HTR-8/SVneo (cell line): Measurements from ENCODE around the gene NAA38.
A peak's percentile ranks its signal among the peaks of the same experiment; 100 is the strongest.

Experiments used
- DNase-seq: peaks from one replicate; pipeline ENCODE4 v3.0.0; 2011; ENCODE audit warnings: low spot score, mixed read lengths; ENCODE audit not compliant: insufficient read length
- FAIRE-seq: peaks from 2 replicates; lab custom pipeline; 2011; peaks lifted over from hg19 to GRCh38; lab: Jason Lieb, UNC

NAA38 gene, protein sequence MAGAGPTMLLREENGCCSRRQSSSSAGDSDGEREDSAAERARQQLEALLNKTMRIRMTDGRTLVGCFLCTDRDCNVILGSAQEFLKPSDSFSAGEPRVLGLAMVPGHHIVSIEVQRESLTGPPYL

DNA sequence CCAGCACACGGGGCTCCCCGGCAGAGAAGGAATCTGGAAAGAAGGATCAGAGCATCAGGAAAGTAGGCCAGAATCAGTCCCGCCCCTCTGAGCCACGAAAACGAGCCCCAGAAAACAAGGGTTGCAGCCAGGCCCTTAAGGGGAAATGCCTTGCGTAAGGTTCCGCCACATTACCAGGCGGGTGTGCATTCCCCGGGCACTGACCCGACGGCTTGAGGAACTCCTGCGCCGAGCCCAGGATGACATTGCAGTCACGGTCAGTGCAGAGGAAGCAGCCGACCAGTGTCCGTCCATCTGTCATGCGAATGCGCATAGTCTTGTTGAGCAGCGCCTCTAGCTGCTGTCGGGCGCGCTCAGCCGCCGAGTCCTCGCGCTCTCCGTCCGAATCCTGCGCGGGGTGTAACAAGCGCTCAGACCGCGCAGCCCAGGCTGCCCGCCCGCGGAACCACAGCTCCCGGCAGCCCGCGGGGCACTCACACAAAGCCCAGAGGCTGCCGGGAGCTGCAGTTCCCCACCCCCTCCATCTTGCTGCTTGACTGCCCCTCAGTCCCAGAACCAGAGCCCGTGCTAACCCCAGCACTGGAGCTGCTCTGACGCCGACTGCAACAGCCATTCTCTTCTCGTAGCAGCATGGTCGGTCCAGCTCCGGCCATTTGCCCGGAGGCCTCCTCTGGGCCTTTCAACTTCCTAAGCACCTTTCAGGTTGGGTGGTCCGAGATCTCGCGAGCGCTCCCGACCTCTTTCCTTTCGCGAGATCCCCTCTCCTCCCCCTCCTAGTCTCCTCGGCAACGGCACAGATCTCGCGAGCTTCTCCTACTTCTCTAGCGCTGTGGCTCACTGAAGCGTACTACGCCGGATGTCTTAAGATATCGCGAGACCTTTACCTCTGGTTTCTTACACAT is at the start of gene NAA38:
Gene NAA38, minus strand, starts transcription at position 749 of the 902 bp plus-strand sequence. Its CDS starts 96 bp downstream, at position 653.
- DNase-seq (peak; percentile 96), FAIRE-seq (peak; percentile 95)

DNA sequence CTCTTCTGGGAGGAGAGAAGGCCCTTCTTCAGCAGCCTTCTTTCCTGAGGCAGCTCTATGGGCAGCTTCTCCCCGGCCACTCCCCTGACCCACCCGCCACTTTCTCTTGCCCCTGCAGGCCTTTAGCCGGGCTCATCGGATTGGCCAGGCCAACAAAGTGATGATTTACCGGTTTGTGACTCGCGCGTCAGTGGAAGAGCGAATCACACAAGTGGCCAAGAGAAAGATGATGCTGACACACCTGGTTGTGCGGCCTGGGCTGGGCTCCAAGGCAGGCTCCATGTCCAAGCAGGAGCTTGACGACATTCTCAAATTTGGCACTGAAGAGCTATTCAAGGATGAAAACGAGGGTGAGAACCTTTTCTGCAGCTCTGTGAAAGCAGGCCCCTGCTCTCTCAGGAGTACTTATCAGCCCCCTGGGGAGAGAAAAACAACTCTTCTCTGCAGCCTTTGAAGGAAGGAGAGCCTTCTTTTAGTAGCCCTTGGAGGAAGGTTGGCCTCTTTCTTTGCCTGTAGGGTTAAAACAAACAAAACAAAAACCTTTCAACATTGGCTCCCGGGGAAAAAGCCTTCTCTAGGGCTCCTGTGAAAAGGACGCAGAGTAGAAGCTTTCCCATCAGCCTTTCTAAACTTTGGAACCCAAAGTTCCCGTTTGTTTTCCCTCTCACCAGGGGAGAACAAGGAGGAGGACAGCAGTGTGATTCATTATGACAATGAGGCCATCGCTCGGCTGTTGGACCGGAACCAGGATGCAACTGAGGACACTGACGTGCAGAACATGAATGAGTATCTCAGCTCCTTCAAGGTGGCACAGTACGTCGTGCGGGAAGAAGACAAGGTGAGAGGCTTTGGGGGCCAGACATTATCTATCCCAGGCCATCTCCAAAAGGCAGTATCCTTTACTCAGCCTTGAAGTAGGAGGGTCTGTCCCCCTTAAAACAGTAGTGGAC is 46.1 kb upstream of the NAA38 start:
- DNase-seq, result no peak
- peak; percentile 40 for FAIRE-seq

DNA sequence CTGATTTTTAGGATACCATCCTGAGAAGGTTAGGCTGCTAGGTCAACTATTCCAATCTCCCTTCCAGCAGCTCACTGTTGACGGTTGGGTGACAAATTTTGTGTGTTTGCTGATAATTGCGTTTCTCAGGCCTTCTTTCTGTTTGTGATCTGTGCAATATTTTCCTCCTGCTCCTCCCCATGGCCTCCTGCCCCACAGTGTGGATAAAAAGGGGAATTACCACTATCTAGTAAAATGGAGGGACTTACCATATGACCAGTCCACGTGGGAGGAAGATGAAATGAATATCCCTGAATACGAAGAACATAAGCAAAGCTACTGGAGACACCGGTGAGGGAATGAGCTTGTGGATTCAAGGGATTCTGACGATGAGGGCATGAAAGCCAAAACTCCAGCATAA is 40.4 kb upstream of the NAA38 start:
- FAIRE-seq (peak; percentile 59), DNase-seq (peak; percentile 46)

DNA sequence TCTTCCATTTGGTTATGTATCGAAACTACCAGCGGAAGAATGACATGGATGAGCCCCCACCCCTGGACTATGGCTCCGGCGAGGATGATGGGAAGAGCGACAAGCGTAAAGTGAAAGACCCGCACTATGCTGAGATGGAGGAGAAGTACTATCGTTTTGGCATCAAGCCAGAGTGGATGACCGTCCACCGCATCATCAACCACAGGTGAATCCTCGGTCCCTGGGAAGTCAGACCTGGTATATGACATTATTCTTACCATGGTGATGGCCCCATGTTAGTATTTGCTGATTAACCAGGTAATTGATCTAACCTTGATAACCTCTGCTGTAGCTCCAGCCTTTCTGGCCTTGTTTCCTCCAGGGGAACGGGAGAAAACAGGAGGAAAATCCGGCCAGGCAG is 39.7 kb upstream of the NAA38 start:
- DNase-seq, result no peak

DNA sequence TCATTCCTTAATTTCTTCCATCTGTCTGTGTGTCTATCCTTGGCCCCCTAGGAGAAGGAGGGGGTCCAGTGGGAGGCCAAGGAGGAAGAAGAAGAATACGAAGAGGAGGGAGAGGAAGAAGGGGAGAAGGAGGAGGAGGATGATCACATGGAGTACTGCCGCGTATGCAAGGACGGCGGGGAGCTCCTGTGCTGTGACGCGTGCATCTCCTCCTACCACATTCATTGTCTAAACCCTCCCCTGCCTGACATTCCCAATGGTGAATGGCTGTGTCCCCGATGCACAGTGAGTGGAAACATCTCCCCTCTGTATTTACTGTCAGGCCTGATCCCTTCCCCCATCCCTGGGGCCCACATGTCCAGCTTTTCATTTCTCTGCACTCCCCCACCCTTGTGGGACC is 37.5 kb upstream of the NAA38 start:
- FAIRE-seq (no peak), DNase-seq (no peak)

More for the DNA sequence above, 39.7 kb upstream of the NAA38 start:
- peak; percentile 40 for FAIRE-seq

DNA sequence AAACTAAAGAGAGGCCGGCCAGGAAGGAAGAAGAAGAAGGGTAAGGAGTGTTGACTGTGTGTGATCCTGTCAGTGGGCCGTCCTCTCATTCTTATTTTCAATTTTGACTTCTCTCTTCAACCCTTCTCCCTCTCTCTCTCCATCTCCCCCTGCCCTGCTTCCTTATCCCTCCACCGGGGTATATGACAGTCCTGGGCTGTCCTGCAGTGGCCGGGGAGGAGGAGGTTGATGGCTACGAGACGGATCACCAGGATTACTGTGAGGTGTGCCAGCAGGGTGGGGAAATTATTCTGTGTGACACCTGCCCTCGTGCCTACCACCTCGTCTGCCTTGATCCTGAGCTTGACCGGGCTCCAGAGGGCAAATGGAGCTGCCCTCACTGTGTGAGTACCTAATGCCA is 36.9 kb upstream of the NAA38 start:
- FAIRE-seq (no peak), DNase-seq (no peak)

DNA sequence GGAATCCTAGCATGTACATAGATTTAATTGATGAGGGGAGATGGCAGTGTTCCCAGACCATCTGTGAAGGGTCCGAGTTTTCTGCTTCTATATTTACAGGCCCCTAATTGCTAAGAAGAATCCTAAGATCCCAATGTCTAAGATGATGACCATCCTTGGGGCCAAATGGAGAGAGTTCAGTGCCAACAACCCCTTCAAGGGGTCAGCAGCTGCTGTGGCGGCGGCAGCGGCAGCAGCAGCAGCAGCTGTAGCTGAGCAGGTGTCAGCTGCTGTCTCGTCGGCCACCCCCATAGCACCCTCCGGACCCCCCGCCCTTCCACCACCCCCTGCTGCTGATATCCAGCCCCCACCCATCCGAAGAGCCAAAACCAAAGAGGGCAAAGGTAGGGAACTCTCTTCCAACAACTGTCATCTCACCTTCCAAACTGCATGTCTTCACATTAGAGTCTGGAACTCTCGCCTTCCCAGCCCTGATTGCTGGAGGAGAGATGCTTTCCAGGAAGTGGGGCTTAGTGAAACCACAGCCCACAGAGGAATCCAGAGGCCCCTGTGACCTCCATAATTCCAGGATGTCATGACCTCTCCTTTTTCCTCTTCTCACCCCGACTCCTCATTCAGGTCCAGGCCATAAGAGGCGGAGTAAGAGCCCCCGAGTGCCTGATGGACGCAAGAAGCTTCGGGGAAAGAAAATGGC is 36.0 kb upstream of the NAA38 start:
- no peak for FAIRE-seq
- DNase-seq, result no peak

DNA sequence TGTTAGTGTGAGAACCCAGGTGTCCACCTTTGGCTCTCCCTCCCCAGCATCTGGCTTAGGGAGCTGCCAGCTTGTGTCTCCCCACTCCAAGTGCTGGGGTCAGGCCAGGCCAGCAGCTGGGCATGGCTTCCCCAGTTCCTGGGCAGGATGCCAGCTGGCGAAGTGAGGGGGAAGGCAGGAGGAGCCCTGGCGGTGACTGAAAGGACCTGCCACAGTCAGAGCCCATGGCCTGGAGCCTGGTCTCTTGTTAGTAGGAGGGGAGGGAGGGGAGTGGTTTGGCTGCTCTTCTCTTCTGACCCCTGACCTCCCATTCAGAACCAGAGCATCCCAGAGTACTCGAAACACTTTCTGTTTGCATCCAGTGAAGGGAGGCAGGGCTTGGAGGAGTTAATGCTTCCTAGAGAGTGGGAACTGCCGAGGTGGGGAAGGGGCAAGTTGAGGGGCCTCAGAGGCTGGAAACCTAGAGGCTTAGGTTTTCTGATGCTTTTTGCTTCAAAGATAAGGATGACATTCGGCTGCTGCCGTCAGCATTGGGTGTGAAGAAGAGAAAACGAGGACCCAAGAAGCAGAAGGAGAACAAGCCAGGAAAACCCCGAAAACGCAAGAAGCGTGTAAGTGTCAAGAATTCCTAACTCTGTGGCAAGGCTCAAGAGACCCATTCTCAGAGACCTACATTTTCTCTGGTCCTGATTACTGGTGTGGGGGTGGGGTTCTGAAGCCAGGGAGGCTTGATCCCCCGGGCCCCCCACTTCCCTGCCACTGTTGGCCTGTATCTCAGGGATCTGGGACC is 32.0 kb upstream of the NAA38 start:
- FAIRE-seq (peak; percentile 95), DNase-seq (peak; percentile 93)

DNA sequence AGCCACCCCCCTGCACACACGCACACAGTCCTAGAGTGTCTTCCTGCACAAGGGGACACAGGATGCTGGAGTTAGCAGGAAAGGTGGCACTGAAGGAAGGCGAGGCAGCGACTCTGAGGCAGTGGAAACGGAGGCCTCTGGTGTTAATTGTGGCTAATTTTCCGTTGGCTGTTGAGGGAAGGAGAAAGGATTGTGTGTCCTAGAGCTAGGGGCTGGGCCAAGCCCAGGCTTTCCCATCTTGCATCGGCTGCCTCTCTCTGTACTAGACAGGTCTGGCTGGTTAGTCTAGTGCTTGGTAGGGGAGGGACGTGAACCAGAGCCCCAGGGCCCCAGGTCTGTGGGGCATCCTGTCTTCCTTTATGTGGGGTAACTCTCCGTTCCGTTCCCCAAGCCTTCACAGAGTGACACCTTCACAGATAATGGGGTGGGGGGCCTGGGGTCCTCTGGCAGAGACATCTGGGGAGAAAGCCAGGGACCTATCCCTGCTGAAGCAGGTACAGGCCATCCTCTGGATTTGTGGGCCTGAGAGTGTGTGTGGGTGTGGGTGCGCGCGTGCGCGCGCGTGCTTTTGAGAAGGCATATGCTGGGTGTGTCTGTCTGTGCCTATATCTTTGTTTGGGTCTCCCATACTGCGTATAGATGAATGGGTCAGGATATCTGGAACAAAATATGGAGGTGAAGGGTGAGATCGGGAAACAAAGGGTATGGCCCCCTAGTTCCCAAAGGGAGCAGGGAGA is 31.0 kb upstream of the NAA38 start, which contains the start of gene CHD3:
Gene CHD3, plus strand, starts transcription at position 606 of the 737 bp plus-strand sequence. CDS start 212 bp downstream, outside the sequence.
- no peak for FAIRE-seq
- DNase-seq, result no peak

DNA sequence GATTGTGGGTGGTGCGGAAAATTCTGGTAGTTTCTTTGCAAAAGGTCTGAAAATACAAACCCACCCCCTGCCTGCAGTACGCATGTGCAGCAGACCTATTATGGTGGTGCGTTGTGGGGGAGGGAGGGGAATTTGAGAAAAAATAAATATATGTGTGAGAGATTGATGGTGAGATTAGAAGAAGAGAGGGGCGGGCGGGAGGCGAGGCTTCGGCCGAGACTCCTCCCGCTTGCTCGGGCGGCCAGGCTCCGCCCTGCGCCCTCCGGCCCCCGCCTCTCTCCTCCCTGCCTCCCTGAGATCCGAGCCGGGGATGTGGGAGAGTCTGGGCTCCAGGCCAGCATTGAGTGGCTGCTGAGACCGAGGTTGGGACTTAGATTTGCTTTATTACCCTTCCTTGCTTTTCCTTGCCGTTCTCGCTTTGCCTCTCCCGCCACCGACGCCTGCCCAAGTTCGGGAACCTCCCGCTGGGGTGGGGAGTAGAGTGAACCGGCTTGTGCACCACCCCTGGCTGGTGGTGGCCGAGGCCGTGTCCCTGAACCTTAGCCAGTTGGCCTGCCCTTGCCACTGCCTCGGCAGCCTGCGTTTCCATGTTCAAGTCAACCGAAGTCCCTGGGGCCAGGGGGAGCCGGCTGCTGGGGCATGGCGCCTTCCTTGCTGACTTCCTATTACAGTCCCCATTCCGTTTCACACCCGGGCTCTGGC is 30.3 kb upstream of the NAA38 start:
- FAIRE-seq, result peak; percentile 97
- peak; percentile 92 for DNase-seq

DNA sequence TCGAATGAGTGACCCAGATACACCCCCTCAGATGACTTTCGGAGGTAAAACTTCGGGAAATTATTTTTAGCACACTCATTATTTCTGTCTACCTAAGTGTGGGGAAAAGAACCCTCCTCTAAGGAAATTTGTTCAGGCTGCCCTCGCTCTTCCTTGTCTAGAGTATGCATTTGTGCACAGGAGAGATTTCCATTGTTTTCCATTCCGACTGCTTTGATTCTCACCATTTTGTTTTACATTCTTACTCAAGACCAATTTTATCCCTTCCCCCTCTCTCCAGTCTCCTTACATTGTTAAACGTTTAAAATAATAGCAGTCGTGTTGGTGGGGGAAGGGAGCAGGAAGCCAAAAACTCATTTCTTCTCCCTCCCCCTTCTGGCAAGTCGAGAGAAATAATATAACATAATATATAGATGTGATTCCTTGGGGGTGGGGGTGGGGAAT is 29.7 kb upstream of the NAA38 start:
- peak; percentile 14 for DNase-seq
- no peak for FAIRE-seq

DNA sequence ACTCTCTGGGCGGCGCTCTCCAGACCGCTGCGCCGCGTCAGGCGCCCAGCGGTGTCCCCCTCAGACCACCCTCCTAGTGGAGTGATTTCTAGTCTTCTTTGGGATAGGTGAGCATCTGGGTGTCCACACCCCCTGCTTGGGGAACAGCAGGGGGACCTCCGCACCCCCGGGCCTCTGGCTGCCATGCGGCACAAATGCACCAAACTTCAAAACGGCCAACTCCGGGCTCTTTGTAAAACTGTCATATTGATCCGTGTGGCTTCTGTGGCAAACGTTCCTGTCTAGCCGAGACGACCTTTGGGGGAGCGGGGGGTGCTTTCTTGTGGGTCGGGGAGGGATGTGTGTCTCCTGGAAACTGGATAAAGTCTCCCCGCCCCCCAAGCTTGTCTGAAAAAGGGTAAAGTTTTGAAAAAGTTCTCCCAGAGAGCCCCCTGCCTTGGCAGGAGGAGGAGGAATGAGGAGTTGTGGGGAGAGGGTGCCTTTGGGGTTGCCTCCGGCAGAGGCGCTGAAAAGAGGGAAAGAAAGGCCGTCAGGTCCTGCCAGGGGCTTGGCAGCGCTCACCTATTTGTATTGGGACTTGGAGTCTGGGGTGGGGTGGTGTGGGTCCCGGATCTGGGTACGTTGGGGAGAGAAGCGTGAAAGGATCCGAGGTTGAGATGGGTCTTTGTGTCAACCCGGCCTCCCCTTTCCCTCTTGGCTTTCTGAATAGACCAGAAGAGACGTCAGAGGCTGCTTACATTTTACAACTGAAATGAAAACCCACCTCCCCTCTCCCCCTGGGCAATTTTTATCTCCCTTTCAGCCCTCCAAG is 29.1 kb upstream of the NAA38 start:
- FAIRE-seq, result no peak
- peak; percentile 18 for DNase-seq

DNA sequence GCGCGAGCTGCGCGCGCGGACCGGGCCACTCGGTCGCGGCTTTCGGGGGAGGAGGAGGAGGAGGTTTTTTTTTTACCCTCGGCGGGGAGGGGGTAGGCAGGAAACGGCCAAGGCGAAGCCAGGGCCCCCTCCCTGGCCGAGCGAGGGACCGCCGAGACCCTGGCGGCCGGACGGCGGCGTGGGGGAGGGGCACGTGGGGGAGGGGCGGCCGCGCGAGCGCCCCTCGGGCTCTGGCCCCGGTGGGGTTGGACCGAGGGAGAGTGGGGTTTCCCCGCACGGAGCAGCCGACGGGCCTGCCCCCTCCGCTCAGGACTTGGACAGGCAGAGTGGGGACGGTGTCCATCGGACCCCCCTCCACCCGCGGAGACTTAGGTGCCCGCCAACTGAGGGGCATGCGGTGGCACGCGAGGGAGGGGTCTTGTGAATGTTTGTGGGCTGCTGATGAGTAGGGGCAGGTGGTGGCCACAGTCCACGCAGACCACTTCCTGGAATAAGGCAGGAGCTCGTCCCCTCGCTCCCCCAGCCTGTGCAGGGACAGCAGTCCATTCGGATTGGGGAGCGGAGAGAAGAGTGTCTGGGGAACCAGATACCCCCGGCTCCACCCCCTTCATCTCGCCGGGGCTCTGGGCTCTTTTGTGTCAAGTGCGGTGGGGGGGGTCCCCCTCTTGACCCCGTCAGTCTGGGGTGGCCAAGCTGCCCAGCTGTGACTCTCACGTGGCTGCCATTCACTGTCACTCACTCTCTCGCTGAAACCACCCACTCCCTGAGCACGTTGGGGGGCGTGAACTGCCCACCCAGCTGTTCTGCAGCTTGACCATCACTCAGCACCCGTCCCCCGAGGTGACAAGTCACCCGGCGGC is 28.2 kb upstream of the NAA38 start:
- FAIRE-seq, result peak; percentile 89

DNA sequence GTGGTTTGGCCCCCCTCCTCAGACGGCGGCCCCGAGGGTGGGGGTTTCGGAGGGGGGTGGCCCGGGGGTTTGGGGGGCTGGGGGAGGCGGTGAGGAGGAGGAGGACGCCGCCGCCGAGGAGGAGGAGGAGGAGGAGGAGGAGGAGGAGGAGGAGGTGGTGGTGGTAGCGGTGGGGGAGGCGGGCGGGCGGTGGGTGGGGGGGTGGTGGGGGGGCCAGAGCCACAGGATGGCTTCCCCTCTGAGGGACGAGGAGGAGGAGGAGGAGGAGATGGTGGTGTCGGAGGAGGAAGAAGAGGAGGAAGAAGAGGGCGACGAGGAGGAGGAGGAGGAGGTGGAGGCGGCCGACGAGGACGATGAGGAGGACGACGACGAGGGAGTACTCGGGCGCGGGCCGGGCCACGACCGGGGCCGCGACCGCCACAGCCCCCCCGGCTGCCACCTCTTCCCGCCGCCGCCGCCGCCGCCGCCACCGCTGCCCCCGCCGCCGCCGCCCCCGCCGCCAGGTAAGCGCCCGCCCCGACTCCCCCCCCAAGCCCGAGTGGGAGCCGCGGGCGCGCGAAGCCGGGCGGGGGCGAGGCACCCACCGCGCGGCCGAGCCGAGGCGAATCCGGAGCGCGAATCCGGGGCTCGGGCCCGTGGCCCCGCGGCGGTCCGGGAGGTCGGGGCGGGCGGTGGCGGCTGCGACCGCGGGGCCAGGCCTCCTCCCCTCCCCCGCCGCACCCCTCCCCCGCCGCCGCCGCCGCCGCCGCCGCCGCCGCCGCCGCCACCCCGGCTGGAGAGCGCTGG is 27.4 kb upstream of the NAA38 start:
- peak; percentile 11 for DNase-seq
- no peak for FAIRE-seq

More for the DNA sequence above, 28.2 kb upstream of the NAA38 start:
- DNase-seq, result peak; percentile 73

DNA sequence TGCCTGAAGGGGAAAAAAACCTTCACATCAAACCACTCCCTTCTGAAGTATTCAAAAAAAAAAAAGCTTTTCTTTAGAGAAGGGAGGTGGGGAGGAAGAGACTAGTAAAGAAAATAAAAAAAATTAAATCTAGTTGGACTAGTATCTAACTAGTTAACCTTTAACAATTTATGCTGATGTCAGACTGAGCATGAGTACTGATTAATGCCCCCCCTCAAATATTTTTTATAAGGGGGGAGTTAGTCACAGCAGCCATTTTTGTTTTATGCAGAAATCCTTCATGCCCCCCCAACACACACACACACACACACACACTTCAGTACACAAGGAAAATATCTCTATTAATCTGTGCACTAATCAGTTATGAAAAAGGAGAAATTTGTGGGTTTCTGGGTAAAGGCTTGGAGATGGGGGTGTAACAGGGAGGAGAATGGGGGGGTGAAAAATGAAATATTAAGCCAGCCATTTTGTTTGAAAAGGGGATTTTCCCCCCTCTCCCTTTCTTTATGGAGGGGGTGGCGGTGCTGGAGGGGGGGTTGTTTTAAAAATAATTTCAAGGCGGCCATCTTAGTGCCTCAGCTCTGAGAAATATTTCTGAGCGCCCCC is 26.5 kb upstream of the NAA38 start:
- peak; percentile 13 for DNase-seq
- FAIRE-seq, result no peak
